Epithelial cell of alveolus of lung (primary cell): ENCODE data around the gene ABTB2. TPM values are rescaled to one million over a fixed set of nuclear protein-coding genes. Genes with fewer than 3 reads are reported as not detected.

Experiments used
- total RNA-seq: library from RNA; depleted of rRNA; stranded (reverse); fragments of >200 nt; gene quantifications from 2 replicates; pipeline ENCODE4 v1.2.1, GENCODE V29; 2015

ABTB2 gene
- 4.4 and 7.8 TPM in 2 replicates for total RNA-seq

GRCh38 chr11:34357701-34358257, at the start of gene ABTB2:
TSS of gene ABTB2 (minus strand) at chr11:34358010.

GRCh38 chr11:34105079-34105956, 252.5 kb downstream of the ABTB2 start, which contains the start of gene NAT10:
TSS of gene NAT10 (plus strand) at chr11:34105629. CDS start at chr11:34108226, 2,597 bp downstream.

Other genes starting within 250 kb of the ABTB2 start
- gene CAT, start 80.9 kb upstream of the ABTB2 start, total RNA-seq: 32.5 and 55.7 TPM in 2 replicates
- gene ELF5, start 155.8 kb upstream of the ABTB2 start, total RNA-seq: not detected in 2 replicates